Measurements from ENCODE around the gene TPSAB1.

TPSAB1 gene

DNA sequence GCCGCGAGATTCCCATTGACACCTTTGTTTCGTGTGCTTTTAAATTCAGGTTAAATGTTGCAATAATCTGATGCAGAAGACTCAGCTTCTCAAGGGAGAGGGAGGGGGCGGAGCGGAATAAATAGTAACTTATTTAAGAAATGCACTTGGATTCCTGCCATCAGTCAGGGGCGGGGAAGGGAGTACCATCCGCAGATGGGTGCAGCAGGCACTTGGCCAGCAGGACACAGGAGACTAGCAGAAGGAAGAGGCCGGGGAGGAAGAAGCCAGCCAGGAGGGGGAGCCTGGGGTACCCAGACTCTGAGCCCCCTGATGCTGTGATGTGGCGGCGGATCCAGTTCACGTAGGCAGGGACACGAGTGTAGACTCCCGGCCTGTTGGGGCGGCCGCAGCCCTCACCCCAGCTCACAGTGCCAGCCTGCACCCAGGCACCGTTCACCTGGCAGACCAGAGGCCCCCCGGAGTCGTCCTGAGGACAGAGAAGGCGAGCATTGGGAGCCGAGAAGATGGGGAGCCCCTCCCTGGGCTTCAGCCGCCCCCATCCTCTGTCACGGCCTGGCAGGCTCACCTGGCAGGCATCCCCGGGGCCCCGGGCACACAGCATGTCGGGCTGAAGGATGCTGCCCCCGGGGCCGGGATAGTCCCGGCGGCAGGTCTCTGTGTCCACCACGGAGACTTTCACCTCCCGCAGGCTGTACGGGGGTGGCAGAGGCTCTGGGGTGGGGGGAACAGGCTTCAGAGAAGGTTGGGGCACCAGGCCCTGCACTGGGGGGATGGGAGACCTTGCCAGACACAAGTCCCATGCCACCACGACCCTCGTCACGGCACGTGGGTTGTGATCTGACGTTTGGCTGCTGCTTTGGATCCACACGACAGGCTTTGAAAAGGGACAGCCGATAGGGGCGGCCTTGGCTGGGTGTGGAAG, 18.6 kb upstream of the TPSAB1 start:
- TF ChIP-seq SNAI2 (CRISPR knock-in tag; IDR thresholded peaks at IDR 0.05) (no peak), RARB (CRISPR knock-in tag; IDR thresholded peaks at IDR 0.05) (no peak), CSDC2 (CRISPR knock-in tag; IDR thresholded peaks at IDR 0.05) (no peak), TOX (CRISPR knock-in tag; IDR thresholded peaks at IDR 0.05; ENCODE audit: borderline replicate concordance) (no peak), BACH2 (CRISPR knock-in tag; IDR thresholded peaks at IDR 0.05; ENCODE audit: borderline replicate concordance) (no peak)
- ATAC-seq = no peak

DNA sequence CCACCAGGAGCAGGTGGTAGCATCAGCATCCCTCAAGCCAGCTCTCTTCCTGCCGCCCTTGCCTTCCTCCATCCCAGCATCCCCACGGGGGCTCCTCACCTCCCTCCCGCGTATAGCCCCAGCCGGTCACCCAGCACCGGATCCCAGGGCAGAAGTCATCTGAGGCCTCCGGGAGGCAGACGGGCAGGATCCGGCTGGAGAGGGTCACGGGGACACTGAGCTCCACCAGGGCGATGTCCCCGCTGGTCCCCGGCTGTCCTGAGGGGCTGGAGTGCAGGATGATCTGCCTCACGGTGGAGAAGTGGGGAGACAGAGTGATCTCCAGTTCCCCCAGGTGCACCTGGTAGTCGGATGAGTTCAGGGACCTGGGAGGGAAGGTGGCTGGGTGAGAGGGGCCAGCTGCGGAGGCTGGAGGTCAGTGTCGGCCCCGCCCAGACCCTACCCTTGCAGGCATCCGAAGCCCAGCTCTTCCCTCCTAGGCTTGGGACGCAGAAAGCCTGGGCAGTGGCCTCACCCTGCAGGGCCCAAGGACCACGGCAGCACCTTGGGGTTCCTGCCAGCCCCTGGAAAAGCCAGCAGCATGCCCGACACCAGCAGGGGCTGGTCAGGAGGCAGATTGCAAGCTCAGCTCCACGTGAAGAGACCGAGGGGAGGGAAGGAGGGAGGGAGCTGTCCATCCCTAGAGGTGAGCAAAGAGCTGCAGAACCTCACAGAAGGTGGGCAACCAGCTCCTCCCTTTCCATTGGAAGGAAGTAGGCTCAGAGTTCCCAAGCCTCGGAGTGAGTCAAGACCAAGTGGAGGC, 17.8 kb upstream of the TPSAB1 start:
- ATAC-seq = no peak
- TF ChIP-seq BACH2 (CRISPR knock-in tag; IDR thresholded peaks at IDR 0.05; ENCODE audit: borderline replicate concordance) (no peak), OSR1 (CRISPR knock-in tag; IDR thresholded peaks at IDR 0.05) (no peak), ISL1 (CRISPR knock-in tag; IDR thresholded peaks at IDR 0.05) (no peak), ZC3H10 (CRISPR knock-in tag; IDR thresholded peaks at IDR 0.05) (no peak)
- TF ChIP-seq, protein P1, sequence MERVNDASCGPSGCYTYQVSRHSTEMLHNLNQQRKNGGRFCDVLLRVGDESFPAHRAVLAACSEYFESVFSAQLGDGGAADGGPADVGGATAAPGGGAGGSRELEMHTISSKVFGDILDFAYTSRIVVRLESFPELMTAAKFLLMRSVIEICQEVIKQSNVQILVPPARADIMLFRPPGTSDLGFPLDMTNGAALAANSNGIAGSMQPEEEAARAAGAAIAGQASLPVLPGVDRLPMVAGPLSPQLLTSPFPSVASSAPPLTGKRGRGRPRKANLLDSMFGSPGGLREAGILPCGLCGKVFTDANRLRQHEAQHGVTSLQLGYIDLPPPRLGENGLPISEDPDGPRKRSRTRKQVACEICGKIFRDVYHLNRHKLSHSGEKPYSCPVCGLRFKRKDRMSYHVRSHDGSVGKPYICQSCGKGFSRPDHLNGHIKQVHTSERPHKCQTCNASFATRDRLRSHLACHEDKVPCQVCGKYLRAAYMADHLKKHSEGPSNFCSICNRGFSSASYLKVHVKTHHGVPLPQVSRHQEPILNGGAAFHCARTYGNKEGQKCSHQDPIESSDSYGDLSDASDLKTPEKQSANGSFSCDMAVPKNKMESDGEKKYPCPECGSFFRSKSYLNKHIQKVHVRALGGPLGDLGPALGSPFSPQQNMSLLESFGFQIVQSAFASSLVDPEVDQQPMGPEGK (CRISPR knock-in tag; IDR thresholded peaks at IDR 0.05; ENCODE audit: borderline replicate concordance) = no peak

DNA sequence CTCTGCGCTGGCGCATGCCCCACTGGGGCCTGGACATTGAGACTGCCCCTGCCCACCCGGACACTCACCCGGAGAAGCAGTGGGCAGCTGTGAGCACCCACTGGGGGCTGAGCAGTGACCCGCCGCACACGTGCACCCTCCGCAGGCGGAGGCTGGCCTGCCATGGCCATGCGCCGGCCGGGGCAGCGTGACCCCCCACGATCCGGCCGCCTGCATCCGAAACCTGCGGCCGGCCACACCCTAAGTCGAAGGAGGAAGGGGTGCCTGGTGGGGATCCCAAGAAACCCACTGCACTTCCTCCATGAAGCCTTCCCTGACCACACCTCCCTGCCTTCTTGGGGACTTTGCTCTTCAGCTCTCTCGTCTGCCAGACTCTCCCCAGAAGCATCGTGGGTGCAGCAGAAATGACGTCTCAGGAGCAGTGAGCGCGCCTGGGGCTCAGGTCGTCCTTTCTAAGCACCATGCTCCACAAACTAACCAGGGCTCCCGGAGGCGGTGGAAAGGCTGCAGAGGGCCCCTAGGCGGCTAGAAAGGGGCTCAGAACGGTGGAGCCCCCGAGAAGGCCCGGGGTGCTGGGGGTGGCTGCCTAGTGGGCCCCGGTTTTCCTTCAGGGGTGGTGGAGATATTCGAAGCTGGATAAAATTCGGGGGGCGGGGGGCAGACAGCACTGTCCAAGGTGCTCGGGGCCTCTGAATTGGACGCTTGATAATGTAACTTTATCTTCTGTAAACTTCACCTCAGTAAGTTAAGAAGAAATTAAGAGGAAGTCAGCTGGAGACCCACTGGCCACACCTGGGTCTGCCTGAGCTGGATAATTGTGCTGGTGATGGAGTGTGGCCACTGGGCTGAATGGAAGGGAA, 16.9 kb upstream of the TPSAB1 start:
- TF ChIP-seq CSDC2 (CRISPR knock-in tag; IDR thresholded peaks at IDR 0.05) = no peak
- no peak for TF ChIP-seq ARNTL (CRISPR knock-in tag; IDR thresholded peaks at IDR 0.05; ENCODE audit: borderline replicate concordance, low read depth)
- TF ChIP-seq, protein P2, sequence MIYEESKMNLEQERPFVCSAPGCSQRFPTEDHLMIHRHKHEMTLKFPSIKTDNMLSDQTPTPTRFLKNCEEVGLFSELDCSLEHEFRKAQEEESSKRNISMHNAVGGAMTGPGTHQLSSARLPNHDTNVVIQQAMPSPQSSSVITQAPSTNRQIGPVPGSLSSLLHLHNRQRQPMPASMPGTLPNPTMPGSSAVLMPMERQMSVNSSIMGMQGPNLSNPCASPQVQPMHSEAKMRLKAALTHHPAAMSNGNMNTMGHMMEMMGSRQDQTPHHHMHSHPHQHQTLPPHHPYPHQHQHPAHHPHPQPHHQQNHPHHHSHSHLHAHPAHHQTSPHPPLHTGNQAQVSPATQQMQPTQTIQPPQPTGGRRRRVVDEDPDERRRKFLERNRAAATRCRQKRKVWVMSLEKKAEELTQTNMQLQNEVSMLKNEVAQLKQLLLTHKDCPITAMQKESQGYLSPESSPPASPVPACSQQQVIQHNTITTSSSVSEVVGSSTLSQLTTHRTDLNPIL (CRISPR knock-in tag; IDR thresholded peaks at IDR 0.05; ENCODE audit: low read depth) = no peak
- TF ChIP-seq ZNF8 (CRISPR knock-in tag; IDR thresholded peaks at IDR 0.05) = no peak
- TF ChIP-seq, protein P3, sequence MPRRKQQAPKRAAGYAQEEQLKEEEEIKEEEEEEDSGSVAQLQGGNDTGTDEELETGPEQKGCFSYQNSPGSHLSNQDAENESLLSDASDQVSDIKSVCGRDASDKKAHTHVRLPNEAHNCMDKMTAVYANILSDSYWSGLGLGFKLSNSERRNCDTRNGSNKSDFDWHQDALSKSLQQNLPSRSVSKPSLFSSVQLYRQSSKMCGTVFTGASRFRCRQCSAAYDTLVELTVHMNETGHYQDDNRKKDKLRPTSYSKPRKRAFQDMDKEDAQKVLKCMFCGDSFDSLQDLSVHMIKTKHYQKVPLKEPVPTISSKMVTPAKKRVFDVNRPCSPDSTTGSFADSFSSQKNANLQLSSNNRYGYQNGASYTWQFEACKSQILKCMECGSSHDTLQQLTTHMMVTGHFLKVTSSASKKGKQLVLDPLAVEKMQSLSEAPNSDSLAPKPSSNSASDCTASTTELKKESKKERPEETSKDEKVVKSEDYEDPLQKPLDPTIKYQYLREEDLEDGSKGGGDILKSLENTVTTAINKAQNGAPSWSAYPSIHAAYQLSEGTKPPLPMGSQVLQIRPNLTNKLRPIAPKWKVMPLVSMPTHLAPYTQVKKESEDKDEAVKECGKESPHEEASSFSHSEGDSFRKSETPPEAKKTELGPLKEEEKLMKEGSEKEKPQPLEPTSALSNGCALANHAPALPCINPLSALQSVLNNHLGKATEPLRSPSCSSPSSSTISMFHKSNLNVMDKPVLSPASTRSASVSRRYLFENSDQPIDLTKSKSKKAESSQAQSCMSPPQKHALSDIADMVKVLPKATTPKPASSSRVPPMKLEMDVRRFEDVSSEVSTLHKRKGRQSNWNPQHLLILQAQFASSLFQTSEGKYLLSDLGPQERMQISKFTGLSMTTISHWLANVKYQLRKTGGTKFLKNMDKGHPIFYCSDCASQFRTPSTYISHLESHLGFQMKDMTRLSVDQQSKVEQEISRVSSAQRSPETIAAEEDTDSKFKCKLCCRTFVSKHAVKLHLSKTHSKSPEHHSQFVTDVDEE (CRISPR knock-in tag; IDR thresholded peaks at IDR 0.05) = no peak
- TF ChIP-seq RARB (CRISPR knock-in tag; IDR thresholded peaks at IDR 0.05) = no peak
- no peak for TF ChIP-seq TOX (CRISPR knock-in tag; IDR thresholded peaks at IDR 0.05; ENCODE audit: borderline replicate concordance)
- no peak for TF ChIP-seq ZFP3 (CRISPR knock-in tag; IDR thresholded peaks at IDR 0.05)
- TF ChIP-seq, protein P1 (CRISPR knock-in tag; IDR thresholded peaks at IDR 0.05; ENCODE audit: borderline replicate concordance) = no peak
- TF ChIP-seq ISL1 (CRISPR knock-in tag; IDR thresholded peaks at IDR 0.05) = no peak
- no peak for TF ChIP-seq PPARA (CRISPR knock-in tag; IDR thresholded peaks at IDR 0.05; ENCODE audit: borderline replicate concordance)
- TF ChIP-seq OSR1 (CRISPR knock-in tag; IDR thresholded peaks at IDR 0.05) = no peak
- no peak for ATAC-seq

DNA sequence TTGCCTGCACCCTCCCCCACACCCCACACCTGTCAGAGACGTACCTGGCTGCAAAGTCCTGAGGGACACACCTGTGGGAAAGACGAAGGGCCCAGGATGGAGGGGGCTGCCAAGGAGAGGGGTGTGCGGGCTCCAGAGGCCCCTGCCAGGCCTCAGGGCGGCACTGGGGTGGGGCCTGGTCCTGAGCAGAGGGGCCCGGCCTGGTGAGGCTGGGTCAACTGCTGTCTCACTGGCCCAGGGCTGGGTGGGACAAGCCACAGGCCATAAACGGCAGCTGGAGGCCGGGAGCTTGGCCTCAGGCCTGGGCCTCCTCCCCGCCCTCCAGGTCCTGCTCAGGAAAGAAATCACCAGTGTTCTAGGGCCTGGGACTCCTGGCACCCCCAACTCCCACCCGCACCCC, 15.9 kb upstream of the TPSAB1 start:
- ATAC-seq = no peak
- TF ChIP-seq, protein P2 (CRISPR knock-in tag; IDR thresholded peaks at IDR 0.05; ENCODE audit: low read depth) = no peak
- TF ChIP-seq, protein P1 (CRISPR knock-in tag; IDR thresholded peaks at IDR 0.05; ENCODE audit: borderline replicate concordance) = no peak
- TF ChIP-seq PPARA (CRISPR knock-in tag; IDR thresholded peaks at IDR 0.05; ENCODE audit: borderline replicate concordance) (no peak), GLIS3 (CRISPR knock-in tag; IDR thresholded peaks at IDR 0.05) (no peak), TCF4 (CRISPR knock-in tag; IDR thresholded peaks at IDR 0.05; ENCODE audit: borderline replicate concordance) (no peak), ARNTL (CRISPR knock-in tag; IDR thresholded peaks at IDR 0.05; ENCODE audit: borderline replicate concordance, low read depth) (no peak)
- TF ChIP-seq, protein P4, sequence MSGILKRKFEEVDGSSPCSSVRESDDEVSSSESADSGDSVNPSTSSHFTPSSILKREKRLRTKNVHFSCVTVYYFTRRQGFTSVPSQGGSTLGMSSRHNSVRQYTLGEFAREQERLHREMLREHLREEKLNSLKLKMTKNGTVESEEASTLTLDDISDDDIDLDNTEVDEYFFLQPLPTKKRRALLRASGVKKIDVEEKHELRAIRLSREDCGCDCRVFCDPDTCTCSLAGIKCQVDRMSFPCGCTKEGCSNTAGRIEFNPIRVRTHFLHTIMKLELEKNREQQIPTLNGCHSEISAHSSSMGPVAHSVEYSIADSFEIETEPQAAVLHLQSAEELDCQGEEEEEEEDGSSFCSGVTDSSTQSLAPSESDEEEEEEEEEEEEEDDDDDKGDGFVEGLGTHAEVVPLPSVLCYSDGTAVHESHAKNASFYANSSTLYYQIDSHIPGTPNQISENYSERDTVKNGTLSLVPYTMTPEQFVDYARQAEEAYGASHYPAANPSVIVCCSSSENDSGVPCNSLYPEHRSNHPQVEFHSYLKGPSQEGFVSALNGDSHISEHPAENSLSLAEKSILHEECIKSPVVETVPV (CRISPR knock-in tag; IDR thresholded peaks at IDR 0.05) = no peak

All from SK-N-SH treated with all-trans-retinoic acid at 6 μM for 48 hours (cell line).